Liver (tissue), 9 donors: ENCODE data around the gene STOML3. TPM values are rescaled to one million over a fixed set of nuclear protein-coding genes. Genes with fewer than 3 reads are reported as not detected.

Experiments
- DNase-seq: peaks from one replicate; pipeline ENCODE4 v3.0.0-alpha.2; 2017; ENCODE audit warnings: low spot score
- H3K27ac ChIP-seq, 2 donors: one replicate each; pipeline ENCODE4 v1.7.0; 2013; ENCODE audit warnings: inconsistent platforms in 2 of 2, low read length in 2 of 2, control low read depth in 1 of 2, low read depth in 1 of 2, mild to moderate bottlenecking in 1 of 2
- H3K27me3 ChIP-seq, 4 donors: one replicate each; pipeline versions ENCODE4 v1.6.1 to v1.7.0; 2013; ENCODE audit warnings: low read length in 3 of 4, inconsistent platforms in 1 of 4, mild to moderate bottlenecking in 1 of 4, moderate library complexity in 1 of 4; ENCODE audit not compliant: control insufficient read depth in 4 of 4, insufficient read depth in 4 of 4
- H3K36me3 ChIP-seq, 4 donors: one replicate each; pipeline versions ENCODE4 v1.6.1 to v1.7.0; 2013; ENCODE audit warnings: low read length in 3 of 4, mild to moderate bottlenecking in 3 of 4, low read depth in 1 of 4, moderate library complexity in 1 of 4; ENCODE audit not compliant: control insufficient read depth in 4 of 4, insufficient read depth in 3 of 4
- H3K4me1 ChIP-seq, 4 donors: one replicate each; pipeline versions ENCODE4 v1.6.1 to v1.7.0; 2013; ENCODE audit warnings: low read length in 3 of 4, mild to moderate bottlenecking in 3 of 4, moderate library complexity in 1 of 4; ENCODE audit not compliant: control insufficient read depth in 4 of 4, insufficient read depth in 4 of 4
- H3K4me3 ChIP-seq, 3 donors: one replicate each; pipeline versions ENCODE4 v1.6.1 to v1.7.0; 2013; ENCODE audit warnings: low read length in 3 of 3, control low read depth in 1 of 3, low read depth in 1 of 3, mild to moderate bottlenecking in 1 of 3
- H3K9ac ChIP-seq, 2 donors: one replicate each; pipeline ENCODE4 v1.7.0; 2013; ENCODE audit warnings: low read length in 2 of 2, mild to moderate bottlenecking in 2 of 2, moderate library complexity in 2 of 2, control low read depth in 1 of 2, low read depth in 1 of 2
- H3K9me3 ChIP-seq, 4 donors: one replicate each; pipeline versions ENCODE4 v1.6.1 to v1.7.0; 2013; ENCODE audit warnings: low read length in 3 of 4; ENCODE audit not compliant: control insufficient read depth in 4 of 4
- HNF4A ChIP-seq, 2 donors: conservative IDR thresholded peaks; 2 replicates each; pipeline ENCODE4 v1.6.1; 2016; ENCODE audit warnings: antibody characterized with exemption in 2 of 2, mild to moderate bottlenecking in 2 of 2
- JUND ChIP-seq, 2 donors: IDR thresholded peaks; 2 replicates each; pipeline ENCODE4 v1.6.1; 2016; ENCODE audit warnings: antibody characterized with exemption in 2 of 2
- RAD21 ChIP-seq, 2 donors: IDR thresholded peaks; 2 replicates each; pipeline ENCODE4 v1.6.1; 2016; ENCODE audit warnings: antibody characterized with exemption in 2 of 2, mild to moderate bottlenecking in 2 of 2
- RXRA ChIP-seq, 2 donors: IDR thresholded peaks; 2 replicates each; pipeline ENCODE4 v1.6.1; 2017 to 2018; ENCODE audit warnings: antibody characterized with exemption in 2 of 2, mild to moderate bottlenecking in 1 of 2
- SP1 ChIP-seq: IDR thresholded peaks from 2 replicates; pipeline ENCODE4 v1.6.1; 2018; ENCODE audit warnings: antibody characterized with exemption, mild to moderate bottlenecking
- TAF1 ChIP-seq: conservative IDR thresholded peaks from 2 replicates; pipeline ENCODE4 v1.6.1; 2016; ENCODE audit warnings: antibody characterized with exemption, mild to moderate bottlenecking
- YY1 ChIP-seq: IDR thresholded peaks from 2 replicates; pipeline ENCODE4 v1.6.1; 2016; ENCODE audit warnings: antibody characterized with exemption, mild to moderate bottlenecking
- WGBS: extraction: QIAGEN DNeasy Blood & Tissue Kit; methylation state at CpG from one replicate; pipeline ENCODE4 v1.1.7; 2013; 5-methylcytosine and 5-hydroxymethylcytosine counted together
- polyA plus RNA-seq, 2 donors: library from polyadenylated mRNA; stranded (reverse) in 1 of 2; unstranded in 1 of 2; fragments of 200-250 nt in 1 of 2; fragments of >200 nt in 1 of 2; fragmentation: Nextera tagmentation in 1 of 2; extraction: Ambion mirVana in 1 of 2; gene quantifications; one replicate each; pipeline versions ENCODE4 v1.2.1 to v1.2.3, GENCODE V29; 2013 to 2015
- total RNA-seq, 2 donors: library from RNA; depleted of rRNA; stranded (reverse); fragments of >200 nt; gene quantifications; one replicate each; pipeline ENCODE4 v1.2.3, GENCODE V29; 2014
- TF ChIP-seq, protein P1 (sequence below): IDR thresholded peaks from 2 replicates; pipeline ENCODE4 v1.6.1; 2016; ENCODE audit warnings: antibody characterized with exemption
- TF ChIP-seq, protein P2 (sequence below): fragments of 150-350 bp; IDR thresholded peaks from 2 replicates; pipeline ENCODE4 v1.5.1; 2017; ENCODE audit warnings: improper control_type of control experiment, low read depth, low read length; ENCODE audit not compliant: missing input control
- TF ChIP-seq, protein P3 (sequence below): IDR thresholded peaks from 2 replicates; pipeline ENCODE4 v1.6.1; 2016; ENCODE audit warnings: antibody characterized with exemption
- donor health status: healthy.
- donor health status: healthy.
- donor health status: healthy.
- donor health status: healthy.
- donor health status: healthy.

Gene STOML3
- total and polyA plus RNA-seq, 4 donors, result not detected

DNA sequence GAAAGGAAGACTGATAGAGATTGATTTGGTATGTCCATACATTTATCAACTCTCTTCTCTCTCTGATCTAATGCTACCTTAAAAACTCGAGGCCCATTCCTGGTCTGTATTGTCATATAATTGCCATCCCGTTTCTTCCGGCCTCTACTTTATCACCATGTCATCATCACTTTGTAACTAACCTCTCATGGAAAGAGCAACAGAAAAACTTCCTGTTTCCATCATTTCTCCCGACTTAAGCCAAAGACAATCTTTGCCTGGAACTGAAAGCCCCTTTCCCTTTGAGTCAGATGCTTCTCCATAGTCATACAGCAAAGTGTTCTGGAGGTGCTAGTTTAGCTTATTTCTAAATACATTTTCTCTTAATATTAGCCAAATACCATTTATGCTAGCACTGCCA is 2.8 kb upstream of the STOML3 start (continued):
- TF ChIP-seq, protein P1, sequence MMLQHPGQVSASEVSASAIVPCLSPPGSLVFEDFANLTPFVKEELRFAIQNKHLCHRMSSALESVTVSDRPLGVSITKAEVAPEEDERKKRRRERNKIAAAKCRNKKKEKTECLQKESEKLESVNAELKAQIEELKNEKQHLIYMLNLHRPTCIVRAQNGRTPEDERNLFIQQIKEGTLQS, result no peak
- TF ChIP-seq RAD21 (IDR thresholded peaks at IDR 0.05), result no peak
- TF ChIP-seq, protein P2, sequence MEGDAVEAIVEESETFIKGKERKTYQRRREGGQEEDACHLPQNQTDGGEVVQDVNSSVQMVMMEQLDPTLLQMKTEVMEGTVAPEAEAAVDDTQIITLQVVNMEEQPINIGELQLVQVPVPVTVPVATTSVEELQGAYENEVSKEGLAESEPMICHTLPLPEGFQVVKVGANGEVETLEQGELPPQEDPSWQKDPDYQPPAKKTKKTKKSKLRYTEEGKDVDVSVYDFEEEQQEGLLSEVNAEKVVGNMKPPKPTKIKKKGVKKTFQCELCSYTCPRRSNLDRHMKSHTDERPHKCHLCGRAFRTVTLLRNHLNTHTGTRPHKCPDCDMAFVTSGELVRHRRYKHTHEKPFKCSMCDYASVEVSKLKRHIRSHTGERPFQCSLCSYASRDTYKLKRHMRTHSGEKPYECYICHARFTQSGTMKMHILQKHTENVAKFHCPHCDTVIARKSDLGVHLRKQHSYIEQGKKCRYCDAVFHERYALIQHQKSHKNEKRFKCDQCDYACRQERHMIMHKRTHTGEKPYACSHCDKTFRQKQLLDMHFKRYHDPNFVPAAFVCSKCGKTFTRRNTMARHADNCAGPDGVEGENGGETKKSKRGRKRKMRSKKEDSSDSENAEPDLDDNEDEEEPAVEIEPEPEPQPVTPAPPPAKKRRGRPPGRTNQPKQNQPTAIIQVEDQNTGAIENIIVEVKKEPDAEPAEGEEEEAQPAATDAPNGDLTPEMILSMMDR, result no peak
- no peak for TF ChIP-seq TAF1
- TF ChIP-seq YY1, result no peak
- no peak for TF ChIP-seq JUND (IDR thresholded peaks at IDR 0.05)
- no peak for TF ChIP-seq SP1

DNA sequence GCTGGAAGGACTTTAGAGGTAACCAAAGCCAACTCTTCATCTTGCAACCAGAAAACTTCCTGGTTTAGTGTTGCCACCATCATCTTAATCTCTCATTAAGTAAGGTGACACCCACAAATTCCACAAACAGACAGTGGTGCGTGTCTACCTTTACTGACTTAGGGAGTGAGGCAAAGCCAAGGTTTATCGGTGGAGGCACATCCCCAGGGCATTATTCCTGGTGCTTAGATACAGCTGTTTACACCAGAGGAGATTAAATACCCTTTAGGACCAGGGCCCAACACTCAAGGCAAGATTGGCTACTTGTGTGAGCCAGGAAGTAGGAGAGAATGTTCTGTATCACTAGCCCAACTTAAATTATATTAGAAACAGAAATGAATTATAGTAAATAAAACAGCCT is 9.5 kb downstream of the STOML3 start:
- TF ChIP-seq TAF1, result no peak
- TF ChIP-seq, protein P3, sequence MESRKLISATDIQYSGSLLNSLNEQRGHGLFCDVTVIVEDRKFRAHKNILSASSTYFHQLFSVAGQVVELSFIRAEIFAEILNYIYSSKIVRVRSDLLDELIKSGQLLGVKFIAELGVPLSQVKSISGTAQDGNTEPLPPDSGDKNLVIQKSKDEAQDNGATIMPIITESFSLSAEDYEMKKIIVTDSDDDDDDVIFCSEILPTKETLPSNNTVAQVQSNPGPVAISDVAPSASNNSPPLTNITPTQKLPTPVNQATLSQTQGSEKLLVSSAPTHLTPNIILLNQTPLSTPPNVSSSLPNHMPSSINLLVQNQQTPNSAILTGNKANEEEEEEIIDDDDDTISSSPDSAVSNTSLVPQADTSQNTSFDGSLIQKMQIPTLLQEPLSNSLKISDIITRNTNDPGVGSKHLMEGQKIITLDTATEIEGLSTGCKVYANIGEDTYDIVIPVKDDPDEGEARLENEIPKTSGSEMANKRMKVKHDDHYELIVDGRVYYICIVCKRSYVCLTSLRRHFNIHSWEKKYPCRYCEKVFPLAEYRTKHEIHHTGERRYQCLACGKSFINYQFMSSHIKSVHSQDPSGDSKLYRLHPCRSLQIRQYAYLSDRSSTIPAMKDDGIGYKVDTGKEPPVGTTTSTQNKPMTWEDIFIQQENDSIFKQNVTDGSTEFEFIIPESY, result no peak
- no peak for DNase-seq
- Histone ChIP-seq H3K9me3 (peaks cover 0 to 2% (median under 1%) of the 10 kb centered on the region in 4 donors), H3K4me1 (no peaks in the 10 kb centered on the region), H3K4me3 (no peak overlapping the region), H3K36me3 (no peaks in the 10 kb centered on the region), H3K9ac (no peak overlapping the region), H3K27ac (no peak overlapping the region), H3K27me3 (no peaks in the 10 kb centered on the region)
- WGBS, result 71% methylated on average over 2 of the region's 2 CpGs

DNA sequence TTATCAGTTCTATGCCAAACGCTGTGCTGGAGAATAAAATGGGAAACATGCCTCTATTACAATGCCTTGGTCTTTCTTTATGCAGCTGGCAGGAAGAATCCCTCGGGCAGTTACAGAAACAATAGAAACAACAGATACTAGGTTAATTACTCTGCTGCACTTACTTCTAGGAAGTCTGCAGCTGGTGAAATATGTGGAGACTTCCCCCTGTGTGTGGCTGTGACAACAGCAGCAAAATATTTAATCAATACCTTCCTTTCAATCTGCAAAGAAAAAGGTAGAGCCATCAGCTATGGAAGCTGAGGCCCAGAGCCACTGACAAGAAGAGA is 9.9 kb downstream of the STOML3 start:
- Histone ChIP-seq H3K4me3 (no peak overlapping the region), H3K9ac (no peak overlapping the region), H3K36me3 (no peaks in the 10 kb centered on the region), H3K9me3 (peaks cover 0 to 2% (median under 1%) of the 10 kb centered on the region in 4 donors), H3K4me1 (no peaks in the 10 kb centered on the region), H3K27me3 (no peaks in the 10 kb centered on the region), H3K27ac (no peak overlapping the region)
- TF ChIP-seq HNF4A (conservative IDR thresholded peaks at IDR 0.05), result no peak
- TF ChIP-seq, protein P3, result no peak
- no peak for TF ChIP-seq RXRA (IDR thresholded peaks at IDR 0.05)
- no peak for TF ChIP-seq RAD21 (IDR thresholded peaks at IDR 0.05)
- no peak for DNase-seq
- WGBS, result 41% methylated on average over 2 of the region's 2 CpGs
